ENCODE measurements around the gene MYDGF.

GRCh38 chr19:4694211-4694987 lies 24.3 kb upstream of the MYDGF start:
- no peak for TF ChIP-seq POLR2A (IDR thresholded peaks at IDR 0.05; ENCODE audit: low read length)
- TF ChIP-seq GATA1 (IDR thresholded peaks at IDR 0.05; ENCODE audit: low read depth, low read length) = no peak
